ENCODE measurements around the gene ENOX1.

The ENOX1 gene

DNA sequence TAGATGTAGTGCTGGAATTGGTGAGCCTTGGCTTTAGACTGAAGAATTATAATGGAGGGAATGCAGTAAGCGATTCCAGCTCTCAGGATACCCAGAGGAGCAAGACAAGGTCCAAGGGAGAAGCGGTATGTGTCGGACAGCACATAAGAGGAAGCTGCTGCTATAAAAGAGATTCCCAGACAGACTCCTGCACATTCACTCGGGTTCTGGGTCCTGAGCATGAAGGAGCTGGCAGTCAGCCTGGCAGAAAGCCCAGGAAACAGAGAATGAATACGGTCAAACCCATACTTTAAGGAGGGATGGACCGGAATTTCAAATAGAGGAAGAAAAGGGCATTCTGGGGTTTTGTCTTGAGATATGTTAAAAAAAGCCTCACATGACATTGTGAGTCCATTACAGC lies 455.1 kb downstream of the ENOX1 start:
- no peak overlapping the region for H3K4me3 ChIP-seq (ENCODE audit: low read depth, low read length)
- DNase-seq (ENCODE audit: low read depth) = no peak
- TF ChIP-seq, protein P1, sequence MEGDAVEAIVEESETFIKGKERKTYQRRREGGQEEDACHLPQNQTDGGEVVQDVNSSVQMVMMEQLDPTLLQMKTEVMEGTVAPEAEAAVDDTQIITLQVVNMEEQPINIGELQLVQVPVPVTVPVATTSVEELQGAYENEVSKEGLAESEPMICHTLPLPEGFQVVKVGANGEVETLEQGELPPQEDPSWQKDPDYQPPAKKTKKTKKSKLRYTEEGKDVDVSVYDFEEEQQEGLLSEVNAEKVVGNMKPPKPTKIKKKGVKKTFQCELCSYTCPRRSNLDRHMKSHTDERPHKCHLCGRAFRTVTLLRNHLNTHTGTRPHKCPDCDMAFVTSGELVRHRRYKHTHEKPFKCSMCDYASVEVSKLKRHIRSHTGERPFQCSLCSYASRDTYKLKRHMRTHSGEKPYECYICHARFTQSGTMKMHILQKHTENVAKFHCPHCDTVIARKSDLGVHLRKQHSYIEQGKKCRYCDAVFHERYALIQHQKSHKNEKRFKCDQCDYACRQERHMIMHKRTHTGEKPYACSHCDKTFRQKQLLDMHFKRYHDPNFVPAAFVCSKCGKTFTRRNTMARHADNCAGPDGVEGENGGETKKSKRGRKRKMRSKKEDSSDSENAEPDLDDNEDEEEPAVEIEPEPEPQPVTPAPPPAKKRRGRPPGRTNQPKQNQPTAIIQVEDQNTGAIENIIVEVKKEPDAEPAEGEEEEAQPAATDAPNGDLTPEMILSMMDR (IDR thresholded peaks at IDR 0.05; ENCODE audit: low read depth, low read length, missing control alignments) = no peak

DNA sequence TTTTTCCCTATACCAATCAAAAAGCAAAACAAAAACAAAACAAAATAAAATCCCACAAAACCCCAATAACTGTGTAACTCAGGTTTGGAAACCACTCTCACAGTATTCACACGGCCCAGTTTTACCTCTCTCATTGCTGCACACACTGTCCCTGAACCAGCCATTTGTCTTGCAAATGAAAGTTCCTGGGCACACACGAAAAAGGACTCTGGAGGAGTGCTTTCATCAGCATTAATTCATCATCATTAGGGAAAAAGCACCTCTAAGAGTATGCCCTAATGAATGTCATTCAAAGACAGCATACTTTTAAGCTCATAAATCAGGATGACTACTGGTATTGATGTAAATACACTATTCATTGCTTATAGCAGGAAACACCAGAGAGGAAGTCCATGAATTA lies 457.1 kb downstream of the ENOX1 start:
- no peak overlapping the region for H3K4me3 ChIP-seq (ENCODE audit: low read depth, low read length)
- TF ChIP-seq, protein P1 (IDR thresholded peaks at IDR 0.05; ENCODE audit: low read depth, low read length, missing control alignments) = no peak
- no peak for DNase-seq (ENCODE audit: low read depth)

DNA sequence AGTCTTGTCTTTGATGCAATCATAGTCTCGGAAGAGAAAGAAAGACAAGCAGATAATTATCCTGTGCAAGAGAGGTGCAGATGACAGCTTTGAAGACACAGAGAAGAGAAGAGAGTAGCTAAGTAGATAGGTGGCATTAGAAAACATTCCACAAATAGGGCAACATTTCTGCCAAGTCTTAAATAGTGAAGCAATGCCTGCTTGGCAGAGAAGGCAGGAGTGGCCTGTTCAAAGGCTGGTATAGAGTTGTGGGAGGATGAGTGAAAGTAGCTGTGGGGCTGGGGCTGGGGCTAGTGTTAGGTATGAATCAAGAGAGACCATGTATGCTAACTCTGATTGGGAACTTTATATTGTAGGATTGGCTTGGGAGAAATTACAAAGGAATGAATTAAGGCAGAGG lies 457.9 kb downstream of the ENOX1 start:
- DNase-seq (ENCODE audit: low read depth) = no peak
- TF ChIP-seq, protein P1 (IDR thresholded peaks at IDR 0.05; ENCODE audit: low read depth, low read length, missing control alignments) = no peak
- no peak overlapping the region for H3K4me3 ChIP-seq (ENCODE audit: low read depth, low read length)

DNA sequence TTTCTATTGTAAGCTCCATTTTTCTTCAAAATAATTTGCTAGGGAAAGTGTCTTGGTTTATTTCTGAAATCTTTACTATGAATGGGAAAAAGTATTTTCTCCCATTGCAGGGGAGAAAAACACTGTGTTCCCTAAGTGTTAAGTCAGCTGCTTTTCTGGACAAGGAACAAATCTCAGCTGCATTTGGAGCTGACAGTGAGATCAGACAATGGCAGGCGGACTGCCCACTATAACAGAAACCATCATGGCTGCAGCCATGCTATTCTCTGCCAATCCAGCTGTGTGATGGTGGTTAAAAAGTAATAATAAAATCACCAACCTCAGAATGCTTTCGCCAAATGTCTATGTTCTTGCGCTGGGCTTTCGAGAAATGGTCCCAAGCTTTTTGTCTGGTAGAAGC lies 460.7 kb downstream of the ENOX1 start:
- no peak for DNase-seq (ENCODE audit: low read depth)
- TF ChIP-seq, protein P1 (IDR thresholded peaks at IDR 0.05; ENCODE audit: low read depth, low read length, missing control alignments) = no peak
- no peak overlapping the region for H3K4me3 ChIP-seq (ENCODE audit: low read depth, low read length)

DNA sequence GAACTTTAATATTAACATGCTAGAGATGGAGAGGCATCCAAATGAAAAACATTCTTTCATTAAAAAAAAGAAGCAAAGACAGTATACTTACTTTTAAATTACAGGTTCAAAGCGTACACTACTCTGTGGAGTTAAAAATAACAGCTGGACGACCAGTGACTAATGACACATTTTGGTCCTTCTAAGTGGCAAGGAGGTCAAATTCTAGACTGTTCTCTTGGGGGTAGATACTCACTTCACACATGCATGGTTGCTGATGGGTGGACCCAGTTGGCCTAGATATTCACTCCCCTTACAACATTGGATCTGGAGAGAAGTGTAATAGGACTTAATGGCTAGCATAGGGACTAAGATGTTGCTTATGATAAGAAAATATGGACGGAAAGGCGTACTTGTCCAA lies 461.1 kb downstream of the ENOX1 start:
- H3K4me3 ChIP-seq (ENCODE audit: low read depth, low read length) = no peak overlapping the region
- no peak for DNase-seq (ENCODE audit: low read depth)
- TF ChIP-seq, protein P1 (IDR thresholded peaks at IDR 0.05; ENCODE audit: low read depth, low read length, missing control alignments) = no peak

DNA sequence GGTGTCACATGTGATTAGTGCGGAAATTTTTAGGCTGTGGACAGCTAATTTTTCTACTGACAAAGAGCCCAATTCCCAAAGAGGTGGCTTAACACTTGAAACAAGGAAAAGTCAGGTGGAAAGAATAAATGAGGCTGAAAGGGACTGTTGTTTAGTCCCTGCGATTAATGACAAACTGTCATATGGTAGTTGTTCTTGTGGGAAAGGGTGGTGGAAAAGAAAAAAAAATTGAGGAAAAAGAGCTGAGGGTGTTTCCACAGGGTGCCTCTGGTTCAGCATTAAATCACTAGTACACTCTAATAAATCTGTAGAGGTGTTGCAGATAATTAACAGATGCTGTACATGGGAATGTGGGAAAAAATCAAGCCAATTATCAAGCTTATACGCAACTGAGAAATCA lies 462.6 kb downstream of the ENOX1 start:
- no peak for DNase-seq (ENCODE audit: low read depth)
- H3K4me3 ChIP-seq (ENCODE audit: low read depth, low read length) = no peak overlapping the region
- TF ChIP-seq, protein P1 (IDR thresholded peaks at IDR 0.05; ENCODE audit: low read depth, low read length, missing control alignments) = no peak

DNA sequence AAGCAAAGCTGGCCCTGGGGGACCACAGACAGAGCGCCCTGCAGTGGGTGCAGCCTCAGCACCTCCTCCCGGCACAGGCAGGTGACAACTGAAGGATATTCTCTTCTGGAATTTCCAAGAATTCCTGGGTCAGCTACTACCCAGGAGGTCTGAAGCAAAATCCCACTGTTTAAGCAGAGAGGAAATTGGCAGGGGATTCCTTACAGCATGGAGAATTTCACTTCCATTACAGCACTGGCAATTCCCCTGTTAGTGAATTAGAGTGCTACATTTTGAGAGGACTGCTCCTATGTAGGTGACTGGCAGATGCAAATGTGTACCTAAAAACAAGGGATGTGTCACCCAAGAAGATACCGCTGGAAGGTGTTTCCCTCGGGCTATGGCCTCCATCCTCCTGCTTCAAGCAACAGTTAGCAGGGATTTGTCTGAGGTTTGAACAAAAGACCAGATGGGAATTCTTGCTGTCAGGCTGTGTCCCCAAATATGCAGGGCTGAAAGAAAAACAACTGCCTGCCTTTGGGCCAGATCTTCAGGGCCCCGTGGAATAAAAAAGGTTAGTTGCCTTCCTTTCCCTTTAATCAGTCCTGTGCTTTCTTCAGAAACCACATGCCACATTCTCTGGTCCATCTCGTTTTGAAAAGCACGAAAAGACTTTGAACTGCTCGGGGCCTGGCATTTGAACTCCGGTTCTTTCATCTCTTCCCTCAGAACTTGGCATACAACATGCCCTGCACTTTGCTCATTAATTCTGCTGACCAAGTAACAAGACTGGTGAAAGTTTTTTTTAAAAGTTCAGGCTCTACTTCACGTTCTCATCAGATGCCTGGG lies 466.9 kb downstream of the ENOX1 start:
- H3K4me3 ChIP-seq (ENCODE audit: low read depth, low read length) = no peak overlapping the region
- no peak for DNase-seq (ENCODE audit: low read depth)
- TF ChIP-seq, protein P1 (IDR thresholded peaks at IDR 0.05; ENCODE audit: low read depth, low read length, missing control alignments) = no peak

Data from GM12864 (cell line).